ENCODE measurements around the gene WDR70.
A peak's percentile ranks its signal among the peaks of the same experiment; 100 is the strongest.
"Not testable (repeated sequence)": the region's sequence is repeated elsewhere in the genome, so short reads cannot be mapped to it uniquely, and the experiment has no call there.

WDR70 gene

GRCh38 chr5:37570597-37570996 is 191.5 kb downstream of the WDR70 start:
- no peak for DNase-seq (ENCODE audit: low read depth)

GRCh38 chr5:37571985-37572384 is 192.9 kb downstream of the WDR70 start:
- no peak for DNase-seq (ENCODE audit: low read depth)

- no peak for DNase-seq (ENCODE audit: low read depth)
Measured at GRCh38 chr5:37575541-37576489, 196.7 kb downstream of the WDR70 start.

GRCh38 chr5:37576552-37576951 is 197.4 kb downstream of the WDR70 start:
- DNase-seq (ENCODE audit: low read depth) = no peak

- DNase-seq (ENCODE audit: low read depth) = no peak
Measured at GRCh38 chr5:37578176-37578575, 199.1 kb downstream of the WDR70 start.

GRCh38 chr5:37580106-37580505 is 201.0 kb downstream of the WDR70 start:
- DNase-seq (ENCODE audit: low read depth) = no peak

GRCh38 chr5:37582202-37582601 is 203.1 kb downstream of the WDR70 start:
- no peak for DNase-seq (ENCODE audit: low read depth)

GRCh38 chr5:37593292-37593691 is 214.2 kb downstream of the WDR70 start:
- not testable (repeated sequence) for DNase-seq (ENCODE audit: low read depth)

- not testable (repeated sequence) for DNase-seq (ENCODE audit: low read depth)
Measured at GRCh38 chr5:37594864-37595263, 215.7 kb downstream of the WDR70 start.

- no peak for DNase-seq (ENCODE audit: low read depth)
Measured at GRCh38 chr5:37598733-37599132, 219.6 kb downstream of the WDR70 start.

GRCh38 chr5:37601163-37601562 is 222.0 kb downstream of the WDR70 start:
- no peak for DNase-seq (ENCODE audit: low read depth)

GRCh38 chr5:37603072-37603471 is 224.0 kb downstream of the WDR70 start:
- DNase-seq (ENCODE audit: low read depth) = no peak

GRCh38 chr5:37604290-37604689 is 225.2 kb downstream of the WDR70 start:
- no peak for DNase-seq (ENCODE audit: low read depth)

GRCh38 chr5:37606148-37606547 is 227.0 kb downstream of the WDR70 start:
- no peak for DNase-seq (ENCODE audit: low read depth)

- no peak for DNase-seq (ENCODE audit: low read depth)
Measured at GRCh38 chr5:37606632-37607248, 227.6 kb downstream of the WDR70 start.

- peak; percentile 98 for DNase-seq (ENCODE audit: low read depth)
Measured at GRCh38 chr5:37615184-37615583, 236.1 kb downstream of the WDR70 start.

- DNase-seq (ENCODE audit: low read depth) = no peak
Measured at GRCh38 chr5:37619353-37619752, 240.2 kb downstream of the WDR70 start.

- DNase-seq (ENCODE audit: low read depth) = not testable (repeated sequence)
Measured at GRCh38 chr5:37622354-37622753, 243.2 kb downstream of the WDR70 start.

- no peak for DNase-seq (ENCODE audit: low read depth)
Measured at GRCh38 chr5:37626266-37626665, 247.1 kb downstream of the WDR70 start.

- no peak for DNase-seq (ENCODE audit: low read depth)
Measured at GRCh38 chr5:37628876-37629275, 249.8 kb downstream of the WDR70 start.

GRCh38 chr5:37631939-37632338 is 252.8 kb downstream of the WDR70 start:
- DNase-seq (ENCODE audit: low read depth) = no peak

GRCh38 chr5:37637165-37637845 is 258.2 kb downstream of the WDR70 start:
- peak; percentile 36 for DNase-seq (ENCODE audit: low read depth)

GRCh38 chr5:37638897-37639296 is 259.8 kb downstream of the WDR70 start:
- DNase-seq (ENCODE audit: low read depth) = no peak

Data from HS-5 (cell line).